ENCODE measurements around the gene UBR7.

GRCh38 chr14:93249128-93249831 is 42.2 kb downstream of the UBR7 start:
- TF ChIP-seq CTCF (IDR thresholded peaks at IDR 0.05; ENCODE audit: low read length) (no peak), EZH2 (optimal IDR thresholded peaks at IDR 0.05; ENCODE audit: low read depth, low read length) (no peak), EZH2phosphoT487 (IDR thresholded peaks at IDR 0.05; ENCODE audit: low read length) (no peak)

Data from MM.1S (cell line).